Trophoblast cell (in vitro differentiated cells and primary cell): ENCODE results near the gene SHROOM3.

ENCODE experiments used
- DNase-seq, 2 donors: peaks; one replicate each; pipeline ENCODE4 v3.0.0-alpha.2; 2016
- H2AFZ ChIP-seq: 2 replicates; pipeline ENCODE4 v1.6.1; 2013; ENCODE audit warnings: low read length, moderate library complexity, mild to moderate bottlenecking; ENCODE audit not compliant: insufficient read depth, poor library complexity
- H2AK5ac ChIP-seq: 2 replicates; pipeline ENCODE4 v1.6.1; 2013; ENCODE audit warnings: mild to moderate bottlenecking, low read length
- H2BK120ac ChIP-seq: 2 replicates; pipeline ENCODE4 v1.6.1; 2013; ENCODE audit warnings: low read length, mild to moderate bottlenecking, moderate library complexity; ENCODE audit not compliant: insufficient read depth, poor library complexity
- H2BK12ac ChIP-seq: 2 replicates; pipeline ENCODE4 v1.6.1; 2013; ENCODE audit warnings: mild to moderate bottlenecking, low read length, moderate library complexity
- H2BK5ac ChIP-seq: 2 replicates; pipeline ENCODE4 v1.6.1; 2013; ENCODE audit warnings: low read length, low read depth, moderate library complexity, mild to moderate bottlenecking; ENCODE audit not compliant: poor library complexity
- H3K14ac ChIP-seq: 2 replicates; pipeline ENCODE4 v1.6.1; 2013; ENCODE audit warnings: mild to moderate bottlenecking, low read length
- H3K18ac ChIP-seq: 2 replicates; pipeline ENCODE4 v1.6.1; 2013; ENCODE audit warnings: mild to moderate bottlenecking, low read length
- H3K23ac ChIP-seq: 2 replicates; pipeline ENCODE4 v1.6.1; 2013; ENCODE audit warnings: low read length
- H3K27ac ChIP-seq: 2 replicates; pipeline ENCODE4 v1.5.1; 2013; ENCODE audit warnings: low read depth, mild to moderate bottlenecking, inconsistent platforms, low read length, moderate library complexity
- H3K27me3 ChIP-seq: 2 replicates; pipeline ENCODE4 v1.6.1; 2013; ENCODE audit warnings: inconsistent platforms, mild to moderate bottlenecking, low read length, moderate library complexity; ENCODE audit not compliant: insufficient read depth
- H3K36me3 ChIP-seq, 2 experiments: 1 replicate in 1 of 2; 2 replicates in 1 of 2; pipeline ENCODE4 v1.6.1; 2013; ENCODE audit warnings: low read length in 2 of 2, mild to moderate bottlenecking in 2 of 2, moderate library complexity in 1 of 2; ENCODE audit not compliant: insufficient read depth in 2 of 2, control insufficient read depth in 1 of 2
- H3K4ac ChIP-seq: 2 replicates; pipeline ENCODE4 v1.6.1; 2013; ENCODE audit warnings: low read depth, mild to moderate bottlenecking, low read length, moderate library complexity
- H3K4me1 ChIP-seq, 2 experiments: 1 replicate in 1 of 2; 2 replicates in 1 of 2; pipeline ENCODE4 v1.6.1; 2013; ENCODE audit warnings: low read length in 2 of 2, mild to moderate bottlenecking in 2 of 2, moderate library complexity in 1 of 2; ENCODE audit not compliant: insufficient read depth in 2 of 2, control insufficient read depth in 1 of 2
- H3K4me2 ChIP-seq: 2 replicates; pipeline ENCODE4 v1.6.1; 2013; ENCODE audit warnings: inconsistent platforms, mild to moderate bottlenecking, low read length, moderate library complexity
- H3K4me3 ChIP-seq: 2 replicates; pipeline ENCODE4 v1.5.1; 2013; ENCODE audit warnings: mild to moderate bottlenecking, low read depth, low read length, inconsistent platforms
- H3K79me1 ChIP-seq: one replicate; pipeline ENCODE4 v1.6.1; 2013; ENCODE audit warnings: low read length
- H3K79me2 ChIP-seq: 2 replicates; pipeline ENCODE4 v1.6.1; 2013; ENCODE audit warnings: low read length, mild to moderate bottlenecking; ENCODE audit not compliant: control insufficient read depth, insufficient read depth, poor library complexity
- H3K9ac ChIP-seq: 2 replicates; pipeline ENCODE4 v1.6.1; 2013; ENCODE audit warnings: mild to moderate bottlenecking, low read length
- H3K9me3 ChIP-seq: 2 replicates; pipeline ENCODE4 v1.6.1; 2013; ENCODE audit warnings: low read depth, mild to moderate bottlenecking, control low read depth, inconsistent platforms, low read length; ENCODE audit not compliant: insufficient read depth
- H4K12ac ChIP-seq: 2 replicates; pipeline ENCODE4 v1.6.1; 2013; ENCODE audit warnings: low read depth, mild to moderate bottlenecking, low read length, moderate library complexity
- H4K8ac ChIP-seq: 2 replicates; pipeline ENCODE4 v1.6.1; 2013; ENCODE audit warnings: low read depth, mild to moderate bottlenecking, low read length, moderate library complexity
- H4K91ac ChIP-seq: one replicate; pipeline ENCODE4 v1.6.1; 2013; ENCODE audit warnings: low read depth, mild to moderate bottlenecking, low read length, moderate library complexity
- WGBS: extraction: QIAGEN DNeasy Blood & Tissue Kit; methylation state at CpG from one replicate; pipeline ENCODE4 v1.1.7; 2013; ENCODE audit warnings: missing lambda C conversion rate; ENCODE audit not compliant: insufficient read length, insufficient coverage; ENCODE audit errors: extremely low coverage; 5-methylcytosine and 5-hydroxymethylcytosine counted together

SHROOM3 gene

GRCh38 chr4:76755756-76756155 lies 320.7 kb downstream of the SHROOM3 start:
- DNase-seq = peak in 1 of 2 donors; percentile 28
- Histone ChIP-seq H3K79me2 (peaks cover 10% of the 10 kb centered on the region), H3K4ac (no peak overlapping the region), H3K9me3 (no peaks in the 10 kb centered on the region), H4K91ac (no peak overlapping the region), H3K4me3 (no peak overlapping the region), H2AFZ (no peak overlapping the region), H3K27ac (peak overlapping the region; percentile 85), H3K79me1 (peaks cover 27% of the 10 kb centered on the region), H4K12ac (no peak overlapping the region), H3K27me3 (no peaks in the 10 kb centered on the region), H2BK120ac (no peak overlapping the region), H2AK5ac (no peak overlapping the region), H2BK12ac (no peak overlapping the region), H3K14ac (no peak overlapping the region), H2BK5ac (no peak overlapping the region), H3K23ac (no peak overlapping the region), H3K4me2 (no peak overlapping the region), H3K4me1 (peaks cover 18 to 23% of the 10 kb centered on the region in 2 experiments), H3K36me3 (peaks cover 21 to 37% of the 10 kb centered on the region in 2 experiments), H3K9ac (no peak overlapping the region), H4K8ac (no peak overlapping the region), H3K18ac (no peak overlapping the region)

- Histone ChIP-seq H3K4me2 (no peak overlapping the region), H4K91ac (no peak overlapping the region), H3K4me1 (peaks cover 18 to 23% of the 10 kb centered on the region in 2 experiments), H3K23ac (no peak overlapping the region), H3K18ac (no peak overlapping the region), H3K9ac (no peak overlapping the region), H4K12ac (no peak overlapping the region), H3K79me1 (peaks cover 27% of the 10 kb centered on the region), H2BK12ac (peak overlapping the region; percentile 23), H3K79me2 (peaks cover 10% of the 10 kb centered on the region), H2AK5ac (no peak overlapping the region), H3K4ac (peak overlapping the region; percentile 29), H2AFZ (no peak overlapping the region), H3K9me3 (no peaks in the 10 kb centered on the region), H3K27me3 (no peaks in the 10 kb centered on the region), H2BK5ac (peak overlapping the region; percentile 26), H3K36me3 (peaks cover 21 to 37% of the 10 kb centered on the region in 2 experiments), H3K14ac (peak overlapping the region; percentile 46), H4K8ac (peak overlapping the region; percentile 8), H3K27ac (no peak overlapping the region), H2BK120ac (peak overlapping the region; percentile 2), H3K4me3 (no peak overlapping the region)
- WGBS = no CpG with 5 or more reads among the region's 2 CpGs
- DNase-seq = no peak
These were observed 321.4 kb downstream of the SHROOM3 start for GRCh38 chr4:76756416-76756815.

GRCh38 chr4:76757418-76757939 lies 322.4 kb downstream of the SHROOM3 start:
- peaks cover 21 to 34% of the 10 kb centered on the region in 2 experiments for H3K36me3 ChIP-seq
- H3K79me1 ChIP-seq = peaks cover 30% of the 10 kb centered on the region
- H2BK12ac ChIP-seq = peak overlapping the region; percentile 69
- WGBS = no CpG with 5 or more reads among the region's 9 CpGs
- H3K4me3 ChIP-seq = no peak overlapping the region
- H3K79me2 ChIP-seq = peaks cover 10% of the 10 kb centered on the region
- H3K4ac ChIP-seq = no peak overlapping the region
- no peak overlapping the region for H2AFZ ChIP-seq
- H2AK5ac ChIP-seq = peak overlapping the region; percentile 45
- peak overlapping the region; percentile 1 for H4K91ac ChIP-seq
- H4K8ac ChIP-seq = peak overlapping the region; percentile 1
- peak overlapping the region; percentile 16 for H3K18ac ChIP-seq
- peak overlapping the region; percentile 6 for H4K12ac ChIP-seq
- DNase-seq = no peak
- no peak overlapping the region for H3K27ac ChIP-seq
- no peaks in the 10 kb centered on the region for H3K9me3 ChIP-seq
- H3K4me1 ChIP-seq = peaks cover 20 to 27% of the 10 kb centered on the region in 2 experiments
- H2BK5ac ChIP-seq = peak overlapping the region; percentile 31
- H3K14ac ChIP-seq = peak overlapping the region; percentile 5
- H3K27me3 ChIP-seq = no peaks in the 10 kb centered on the region
- H3K4me2 ChIP-seq = no peak overlapping the region
- H3K23ac ChIP-seq = no peak overlapping the region
- H3K9ac ChIP-seq = no peak overlapping the region
- H2BK120ac ChIP-seq = no peak overlapping the region

GRCh38 chr4:76758290-76758882 lies 323.4 kb downstream of the SHROOM3 start:
- Histone ChIP-seq H2BK12ac (no peak overlapping the region), H3K79me1 (peaks cover 32% of the 10 kb centered on the region), H3K79me2 (peaks cover 10% of the 10 kb centered on the region), H3K36me3 (peaks cover 21 to 34% of the 10 kb centered on the region in 2 experiments), H3K9me3 (no peaks in the 10 kb centered on the region), H3K27me3 (no peaks in the 10 kb centered on the region), H3K4me3 (no peak overlapping the region), H3K4me1 (peaks cover 20 to 24% of the 10 kb centered on the region in 2 experiments), H3K4me2 (no peak overlapping the region), H3K23ac (no peak overlapping the region), H2AFZ (no peak overlapping the region), H3K9ac (no peak overlapping the region), H2BK120ac (no peak overlapping the region), H2AK5ac (no peak overlapping the region), H4K12ac (no peak overlapping the region), H3K4ac (no peak overlapping the region), H3K27ac (no peak overlapping the region), H3K14ac (no peak overlapping the region), H3K18ac (no peak overlapping the region), H4K8ac (no peak overlapping the region), H2BK5ac (no peak overlapping the region), H4K91ac (no peak overlapping the region)
- peak; percentile 30 to 81 for DNase-seq
- WGBS = no CpG with 5 or more reads among the region's 4 CpGs
